Panc1 (cell line): ENCODE data around the gene ARHGEF26. TPM values are rescaled to one million over a fixed set of nuclear protein-coding genes. Genes with fewer than 3 reads are reported as not detected.

Source experiments
- ATAC-seq: fragments of 200-7000 bp; cut with Tn5 transposase; 2 replicates; pipeline ENCODE4 v1.9.1; 2020; ENCODE audit warnings: mild to moderate bottlenecking, moderate library complexity
- BruUV-seq: library from RNA; stranded (reverse); fragments of 400-500 nt; replicated peaks from 2 replicates; lab custom pipeline; 2021; lab: Mats Ljungman, UMichigan
- CTCF ChIA-PET: fragments of 300-600 bp; sonication (Branson Sonifier 250); formaldehyde crosslinking; loops from one replicate; lab custom pipeline; 2022; ENCODE audit warnings: antibody characterized with exemption; lab: Charles Lee
- POLR2A ChIA-PET: fragments of 300-600 bp; sonication (Branson Sonifier 250); formaldehyde crosslinking; loops from one replicate; lab custom pipeline; 2022; ENCODE audit warnings: antibody characterized with exemption; lab: Charles Lee
- DNase-seq: peaks from one replicate; pipeline ENCODE4 v3.0.0-alpha.2; 2010; ENCODE audit warnings: low read depth, low spot score
- H3K27ac ChIP-seq: 2 replicates; pipeline ENCODE4 v1.5.1; 2011; ENCODE audit warnings: mild to moderate bottlenecking, low read length, inconsistent platforms
- H3K27me3 ChIP-seq: fragments of 200-500 bp; sonication (Bioruptor generic); 2 replicates; pipeline ENCODE4 v1.6.0; 2014; ENCODE audit warnings: low read length, inconsistent platforms; ENCODE audit not compliant: control insufficient read depth, insufficient read depth
- H3K36me3 ChIP-seq: fragments of 200-500 bp; sonication (Bioruptor generic); 2 replicates; pipeline ENCODE4 v1.5.1; 2014; ENCODE audit warnings: inconsistent platforms, mild to moderate bottlenecking, low read length, moderate library complexity; ENCODE audit not compliant: control insufficient read depth, insufficient read depth
- H3K4me1 ChIP-seq: 2 replicates; pipeline ENCODE4 v1.5.1; 2011; ENCODE audit warnings: inconsistent platforms, mild to moderate bottlenecking, low read length, moderate library complexity; ENCODE audit not compliant: control insufficient read depth, insufficient read depth
- H3K4me3 ChIP-seq, 2 experiments: 2 replicates each; pipeline ENCODE4 v1.5.1; 2011 to 2012; ENCODE audit warnings: low read depth in 2 of 2, low read length in 2 of 2, mild to moderate bottlenecking in 2 of 2, inconsistent platforms in 1 of 2, moderate library complexity in 1 of 2
- H3K9me3 ChIP-seq: fragments of 200-500 bp; sonication (Bioruptor generic); 2 replicates; pipeline ENCODE4 v1.5.1; 2014; ENCODE audit warnings: low read depth, mild to moderate bottlenecking, inconsistent platforms, low read length, moderate library complexity; ENCODE audit not compliant: control insufficient read depth, insufficient read depth
- CTCF ChIP-seq: fragments of 450-650 bp; IDR thresholded peaks from 2 replicates; pipeline ENCODE4 v1.5.1; 2017; ENCODE audit warnings: mild to moderate bottlenecking
- POLR2AphosphoS5 ChIP-seq: IDR thresholded peaks from 2 replicates; pipeline ENCODE4 v1.6.1; 2012; ENCODE audit warnings: mild to moderate bottlenecking, low read depth, low read length, moderate library complexity
- REST ChIP-seq, 2 experiments: IDR thresholded peaks; 2 replicates each; pipeline ENCODE4 v1.6.1; 2011 to 2012; ENCODE audit warnings: low read depth in 2 of 2, control low read depth in 1 of 2, low read length in 1 of 2, mild to moderate bottlenecking in 1 of 2, moderate library complexity in 1 of 2; ENCODE audit not compliant: insufficient read depth in 1 of 2
- SIN3A ChIP-seq: IDR thresholded peaks from 2 replicates; pipeline ENCODE4 v1.6.1; 2012; ENCODE audit warnings: low read depth, mild to moderate bottlenecking, low read length, moderate library complexity, borderline replicate concordance; ENCODE audit not compliant: insufficient read depth
- TCF7L2 ChIP-seq: IDR thresholded peaks from 2 replicates; pipeline ENCODE4 v1.6.1; 2011; ENCODE audit warnings: mild to moderate bottlenecking, low read depth, low read length, inconsistent platforms
- in situ Hi-C: cut with HindIII; loops from 2 replicates; pipeline ENCODE4 v1.10.0; 2016; ENCODE audit warnings: low sequenced_read_pairs, low pct_unique_long_range_greater_than_20kb
- intact Hi-C: fragments of 100-400 bp; cut with micrococcal nuclease; formaldehyde crosslinking; loops from one replicate; pipeline ENCODE4 v1.10.0; 2022; ENCODE audit not compliant: unreplicated experiment
- total RNA-seq: library from RNA; stranded (reverse); gene quantifications from one replicate; pipeline ENCODE4 v1.2.1, GENCODE V29; 2021; ENCODE audit not compliant: unreplicated experiment

ARHGEF26 gene
- total RNA-seq, 1 experiment from 2014 or later = 2.0 TPM

- intact Hi-C loops = no loop called here
- BruUV-seq = no TSS peak
Measured at GRCh38 chr3:154078672-154079071, 42.5 kb upstream of the ARHGEF26 start.

DNA sequence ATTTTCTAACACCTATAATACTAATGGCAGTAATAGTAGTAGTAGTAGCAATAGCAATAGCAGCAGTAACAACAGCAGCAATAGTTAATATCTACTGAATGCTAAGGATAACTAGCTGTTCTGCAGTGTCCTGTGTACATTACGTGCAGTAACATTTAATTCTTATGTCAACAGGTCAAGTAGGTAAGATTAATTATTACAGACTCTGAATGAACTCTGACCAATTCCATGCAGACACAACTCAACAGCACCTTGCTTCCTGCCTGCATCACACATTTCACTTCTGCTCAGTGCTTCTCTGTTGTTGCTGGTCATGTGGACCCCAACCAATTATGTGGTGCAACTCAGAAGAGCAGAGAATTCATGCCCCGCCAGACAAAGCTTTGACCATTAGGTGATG, 39.9 kb upstream of the ARHGEF26 start:
- H3K27ac ChIP-seq = no peak overlapping the region
- ATAC-seq (no peak), DNase-seq (no peak)
- ChIA-PET CTCF (no interaction called here), POLR2A (no interaction called here)
- no peaks in the 10 kb centered on the region for H3K9me3 ChIP-seq
- H3K4me3 ChIP-seq = no peak overlapping the region
- BruUV-seq = no TSS peak
- H3K4me1 ChIP-seq = no peaks in the 10 kb centered on the region
- in situ Hi-C loops (no loop called here), intact Hi-C loops (no loop called here)
- H3K36me3 ChIP-seq = no peaks in the 10 kb centered on the region
- no peaks in the 10 kb centered on the region for H3K27me3 ChIP-seq
- TF ChIP-seq POLR2AphosphoS5 = no peak

More at GRCh38 chr3:154078672-154079071, 42.5 kb upstream of the ARHGEF26 start:
- ATAC-seq = no peak
- Histone ChIP-seq H3K27me3 (no peaks in the 10 kb centered on the region), H3K9me3 (no peaks in the 10 kb centered on the region), H3K4me1 (no peaks in the 10 kb centered on the region), H3K27ac (no peak overlapping the region), H3K36me3 (no peaks in the 10 kb centered on the region), H3K4me3 (no peak overlapping the region)
- in situ Hi-C loops = no loop called here
- CTCF ChIA-PET = no interaction called here
- POLR2A ChIA-PET = no interaction called here
- DNase-seq = no peak
- TF ChIP-seq SIN3A (no peak), REST (IDR thresholded peaks at IDR 0.05; ENCODE audit: insufficient read depth in 1 of 2, low read depth in 2 of 2, low read length in 1 of 2) (no peak), TCF7L2 (no peak), POLR2AphosphoS5 (no peak), CTCF (no peak)

GRCh38 chr3:154085071-154085470, 36.1 kb upstream of the ARHGEF26 start:
- no peak overlapping the region for H3K4me3 ChIP-seq
- no TSS peak for BruUV-seq
- in situ Hi-C loops (no loop called here), intact Hi-C loops (no loop called here)
- ATAC-seq (no peak), DNase-seq (no peak)
- no peaks in the 10 kb centered on the region for H3K36me3 ChIP-seq
- ChIA-PET CTCF (no interaction called here), POLR2A (no interaction called here)
- H3K9me3 ChIP-seq = no peaks in the 10 kb centered on the region
- no peaks in the 10 kb centered on the region for H3K4me1 ChIP-seq
- TF ChIP-seq REST (IDR thresholded peaks at IDR 0.05; ENCODE audit: insufficient read depth in 1 of 2, low read depth in 2 of 2, low read length in 1 of 2) = no peak
- no peak for TF ChIP-seq SIN3A
- no peak for TF ChIP-seq POLR2AphosphoS5
- no peak for TF ChIP-seq CTCF
- no peak for TF ChIP-seq TCF7L2
- no peaks in the 10 kb centered on the region for H3K27me3 ChIP-seq
- H3K27ac ChIP-seq = no peak overlapping the region
